Nephron progenitor cell (in vitro differentiated cells): ENCODE measurements around the gene RPRD1A.

Experiments used
- DNase-seq: peaks from one replicate; pipeline ENCODE4 v3.0.0; 2021
- H3K27ac Mint-ChIP-seq: 2 replicates; pipeline ENCODE4 v1.8.0; 2021; ENCODE audit warnings: mild to moderate bottlenecking, moderate library complexity, mixed read lengths
- H3K27me3 Mint-ChIP-seq: 2 replicates; pipeline ENCODE4 v1.8.0; 2021; ENCODE audit warnings: mild to moderate bottlenecking, low read depth, mixed read lengths; ENCODE audit not compliant: poor library complexity
- H3K36me3 Mint-ChIP-seq: 2 replicates; pipeline ENCODE4 v1.8.0; 2021; ENCODE audit warnings: low read depth, mixed read lengths
- H3K4me1 Mint-ChIP-seq: 2 replicates; pipeline ENCODE4 v1.8.0; 2021; ENCODE audit warnings: mixed read lengths
- H3K4me3 Mint-ChIP-seq: 2 replicates; pipeline ENCODE4 v1.8.0; 2021; ENCODE audit warnings: mild to moderate bottlenecking, moderate library complexity, mixed read lengths
- H3K9me3 Mint-ChIP-seq: 2 replicates; pipeline ENCODE4 v1.8.0; 2021; ENCODE audit warnings: mild to moderate bottlenecking, moderate library complexity, mixed read lengths
- TF ChIP-seq, protein P1 (sequence below): fragments of 200-600 bp; sonication (generic); IDR thresholded peaks from 2 replicates; pipeline ENCODE4 v1.5.0; 2021; ENCODE audit warnings: antibody characterized with exemption

The RPRD1A gene

DNA sequence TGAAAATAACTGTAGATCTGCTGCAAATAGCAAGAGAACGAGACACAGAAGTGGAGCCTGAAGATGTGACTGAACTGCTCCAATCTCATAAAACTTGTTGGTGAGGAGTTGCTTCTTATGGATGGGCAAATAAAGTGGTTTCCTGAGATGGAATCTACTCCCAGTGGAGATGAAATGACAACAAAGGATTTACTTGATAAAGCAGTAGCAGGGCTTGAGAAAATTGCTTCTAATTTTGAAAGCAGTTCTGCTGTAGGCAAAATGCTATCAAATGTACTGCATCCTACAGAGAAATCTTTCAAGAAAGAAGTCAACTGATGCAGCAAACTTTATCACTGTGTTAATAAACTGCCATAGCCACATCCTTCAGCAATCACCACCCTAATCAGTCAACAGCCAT, 44.0 kb downstream of the RPRD1A start:
- Mint-ChIP-seq H3K4me1 (no peaks in the 10 kb centered on the region), H3K4me3 (no peak overlapping the region)

DNA sequence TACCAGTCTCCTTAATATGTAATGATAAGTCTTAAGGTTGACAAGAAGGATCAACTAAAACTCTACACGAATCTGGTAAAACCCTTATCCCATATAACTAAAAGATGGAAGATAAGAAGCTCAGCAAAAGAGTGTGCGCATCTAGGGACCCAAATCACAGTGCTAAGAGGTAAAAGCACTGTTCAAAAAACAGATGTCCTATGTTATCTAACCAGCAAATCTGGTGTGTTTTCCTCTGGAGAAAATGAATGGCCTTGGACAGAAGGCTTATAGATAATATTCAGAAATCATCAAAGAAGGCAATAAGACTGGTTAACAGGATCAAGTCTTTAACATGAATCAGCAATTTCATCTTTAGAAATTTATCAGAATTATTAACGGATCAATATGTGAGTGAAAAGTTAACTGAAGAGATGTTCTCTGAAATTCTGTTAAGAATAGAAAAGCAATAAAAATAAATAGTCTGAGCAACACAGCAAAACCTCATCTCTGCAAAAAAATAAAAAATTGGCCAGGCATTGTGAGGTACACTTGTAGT, 47.1 kb downstream of the RPRD1A start:
- Mint-ChIP-seq H3K4me1 (no peaks in the 10 kb centered on the region), H3K36me3 (peaks cover 21% of the 10 kb centered on the region), H3K27me3 (no peaks in the 10 kb centered on the region), H3K27ac (peak overlapping the region; percentile 85), H3K4me3 (no peak overlapping the region), H3K9me3 (no peaks in the 10 kb centered on the region)
- no peak for DNase-seq
- TF ChIP-seq, protein P1, sequence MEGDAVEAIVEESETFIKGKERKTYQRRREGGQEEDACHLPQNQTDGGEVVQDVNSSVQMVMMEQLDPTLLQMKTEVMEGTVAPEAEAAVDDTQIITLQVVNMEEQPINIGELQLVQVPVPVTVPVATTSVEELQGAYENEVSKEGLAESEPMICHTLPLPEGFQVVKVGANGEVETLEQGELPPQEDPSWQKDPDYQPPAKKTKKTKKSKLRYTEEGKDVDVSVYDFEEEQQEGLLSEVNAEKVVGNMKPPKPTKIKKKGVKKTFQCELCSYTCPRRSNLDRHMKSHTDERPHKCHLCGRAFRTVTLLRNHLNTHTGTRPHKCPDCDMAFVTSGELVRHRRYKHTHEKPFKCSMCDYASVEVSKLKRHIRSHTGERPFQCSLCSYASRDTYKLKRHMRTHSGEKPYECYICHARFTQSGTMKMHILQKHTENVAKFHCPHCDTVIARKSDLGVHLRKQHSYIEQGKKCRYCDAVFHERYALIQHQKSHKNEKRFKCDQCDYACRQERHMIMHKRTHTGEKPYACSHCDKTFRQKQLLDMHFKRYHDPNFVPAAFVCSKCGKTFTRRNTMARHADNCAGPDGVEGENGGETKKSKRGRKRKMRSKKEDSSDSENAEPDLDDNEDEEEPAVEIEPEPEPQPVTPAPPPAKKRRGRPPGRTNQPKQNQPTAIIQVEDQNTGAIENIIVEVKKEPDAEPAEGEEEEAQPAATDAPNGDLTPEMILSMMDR, result no peak

More for the DNA sequence above, 44.0 kb downstream of the RPRD1A start:
- no peaks in the 10 kb centered on the region for H3K27me3 Mint-ChIP-seq
- TF ChIP-seq, protein P1, result no peak
- peaks cover 44% of the 10 kb centered on the region for H3K36me3 Mint-ChIP-seq
- no peak for DNase-seq
- no peak overlapping the region for H3K27ac Mint-ChIP-seq
- no peaks in the 10 kb centered on the region for H3K9me3 Mint-ChIP-seq

DNA sequence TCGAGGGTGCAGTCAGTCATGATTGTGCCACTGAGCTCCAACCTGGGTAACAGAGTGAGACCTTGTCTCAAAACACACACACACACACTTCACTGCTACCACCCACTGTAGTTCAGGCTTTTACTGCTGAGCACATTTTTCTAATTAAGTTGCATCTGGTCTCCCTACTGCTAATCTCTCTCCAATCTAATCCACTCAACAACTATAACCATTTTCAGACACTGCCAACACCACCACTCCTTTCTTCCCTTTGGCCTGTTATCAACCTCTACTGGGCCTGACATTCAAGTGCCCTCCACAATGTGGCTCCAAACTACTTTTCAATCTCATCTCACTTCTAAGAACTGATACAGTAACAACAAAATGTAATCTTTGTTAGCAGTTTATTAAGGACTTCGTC, 50.1 kb downstream of the RPRD1A start:
- no peaks in the 10 kb centered on the region for H3K9me3 Mint-ChIP-seq
- TF ChIP-seq, protein P1, result no peak
- no peaks in the 10 kb centered on the region for H3K36me3 Mint-ChIP-seq
- no peaks in the 10 kb centered on the region for H3K27me3 Mint-ChIP-seq
- no peak overlapping the region for H3K27ac Mint-ChIP-seq
- H3K4me1 Mint-ChIP-seq, result no peaks in the 10 kb centered on the region
- no peak for DNase-seq
- no peak overlapping the region for H3K4me3 Mint-ChIP-seq

DNA sequence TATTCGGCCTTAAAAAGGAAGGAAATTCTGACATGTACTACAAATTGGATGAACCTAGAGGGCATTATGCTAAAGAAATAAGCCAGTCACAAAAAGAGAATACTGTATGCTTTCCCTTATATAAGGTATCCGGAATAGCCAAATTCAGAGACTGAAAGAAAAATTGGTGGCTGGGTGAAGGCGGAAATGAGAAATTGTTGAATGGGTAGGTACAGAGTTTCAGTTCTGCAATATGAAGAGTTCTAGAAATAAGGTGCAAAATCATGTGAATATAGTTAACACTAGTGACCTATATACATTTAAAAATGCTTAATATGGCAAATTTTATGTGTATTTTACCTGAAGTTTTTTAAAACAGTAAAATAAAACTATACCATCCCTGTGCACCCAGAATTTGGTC, 51.7 kb downstream of the RPRD1A start:
- H3K27ac Mint-ChIP-seq, result no peak overlapping the region
- TF ChIP-seq, protein P1, result no peak
- no peak for DNase-seq
- H3K4me3 Mint-ChIP-seq, result no peak overlapping the region
- H3K27me3 Mint-ChIP-seq, result no peaks in the 10 kb centered on the region
- H3K36me3 Mint-ChIP-seq, result no peaks in the 10 kb centered on the region
- no peaks in the 10 kb centered on the region for H3K4me1 Mint-ChIP-seq
- no peaks in the 10 kb centered on the region for H3K9me3 Mint-ChIP-seq

DNA sequence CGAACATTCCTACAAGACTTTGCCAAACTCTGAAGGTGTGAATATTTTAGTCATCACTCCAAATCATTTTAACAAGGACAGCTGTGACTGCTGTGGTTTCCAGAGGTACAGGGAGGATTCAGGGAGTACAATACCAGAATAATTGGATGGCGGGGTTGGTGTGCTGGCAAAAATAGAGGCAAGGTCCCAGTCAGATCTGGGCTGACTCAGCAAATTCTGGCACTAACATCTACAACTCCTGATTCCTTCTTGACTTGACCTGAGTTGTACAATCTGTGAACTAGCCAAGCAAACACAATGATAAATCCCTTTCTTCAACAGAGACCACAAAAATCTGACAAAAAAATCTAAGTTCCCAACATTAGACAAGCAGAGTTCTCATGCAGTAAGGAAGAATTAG, 54.5 kb downstream of the RPRD1A start:
- peaks cover 4% of the 10 kb centered on the region for H3K27me3 Mint-ChIP-seq
- H3K4me3 Mint-ChIP-seq, result no peak overlapping the region
- no peaks in the 10 kb centered on the region for H3K36me3 Mint-ChIP-seq
- H3K9me3 Mint-ChIP-seq, result no peaks in the 10 kb centered on the region
- TF ChIP-seq, protein P1, result no peak
- DNase-seq, result no peak
- no peak overlapping the region for H3K27ac Mint-ChIP-seq
- no peaks in the 10 kb centered on the region for H3K4me1 Mint-ChIP-seq

DNA sequence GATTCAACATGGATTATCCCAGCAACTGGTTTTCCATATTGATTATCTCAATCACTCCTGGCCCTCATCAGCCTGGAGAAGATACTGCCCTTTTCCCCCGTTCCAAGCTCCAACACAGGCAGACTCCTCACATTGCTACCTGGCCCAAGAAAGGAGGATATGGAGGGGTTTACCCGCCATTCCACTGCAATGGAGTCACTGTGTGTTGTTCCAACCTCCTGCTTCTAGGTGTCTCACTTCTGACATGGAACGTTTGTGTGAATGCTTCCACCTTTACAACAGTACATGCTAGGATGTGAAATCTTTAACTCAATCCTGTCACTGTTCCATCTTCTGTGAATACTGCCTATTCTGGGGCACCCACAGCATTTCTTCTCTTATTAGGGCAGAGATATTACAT, 58.1 kb downstream of the RPRD1A start:
- Mint-ChIP-seq H3K9me3 (no peaks in the 10 kb centered on the region), H3K4me3 (no peak overlapping the region), H3K27me3 (peaks cover 4% of the 10 kb centered on the region), H3K36me3 (no peaks in the 10 kb centered on the region), H3K27ac (no peak overlapping the region), H3K4me1 (no peaks in the 10 kb centered on the region)
- TF ChIP-seq, protein P1, result no peak
- no peak for DNase-seq
